ENCODE data around the gene DLX3.
A peak's percentile ranks its signal among the peaks of the same experiment; 100 is the strongest.

Gene DLX3

DNA sequence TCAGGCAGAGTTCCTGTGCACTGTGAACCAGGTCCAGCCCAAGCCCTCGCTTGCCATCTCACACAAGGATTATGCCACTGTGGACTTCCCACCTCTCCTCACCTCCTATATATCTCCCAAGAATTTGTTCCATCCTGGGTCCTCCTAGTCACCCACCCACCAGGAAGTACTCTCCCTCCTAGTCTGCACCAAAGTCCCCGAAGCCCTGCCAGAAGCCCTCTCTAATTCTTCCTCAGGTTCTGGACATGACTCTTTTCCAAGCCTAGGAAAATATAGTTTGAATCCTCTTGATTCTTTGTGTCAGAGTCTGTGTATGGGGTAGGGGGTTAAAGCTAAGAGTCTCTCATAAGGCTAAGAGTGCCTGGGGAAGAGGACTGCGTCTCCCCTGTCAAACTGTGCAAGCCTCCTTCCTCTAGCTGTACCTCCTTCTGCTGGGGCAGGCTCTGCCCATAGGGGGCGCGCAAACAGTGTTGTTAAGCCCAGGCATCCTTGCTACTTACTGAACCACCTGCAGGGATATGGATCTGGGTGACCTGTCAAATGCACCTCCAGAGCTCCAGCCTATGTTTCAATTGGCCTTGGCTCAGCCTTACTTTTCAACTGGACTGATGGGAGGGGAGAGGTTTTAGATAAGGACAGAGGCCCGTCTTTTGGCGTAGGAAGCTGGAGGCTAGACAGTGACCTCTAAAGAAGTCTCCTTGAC, 42.7 kb downstream of the DLX3 start:
- peak; percentile 68 for DNase-seq

GRCh38 chr17:49951362-49952082, 43.5 kb downstream of the DLX3 start:
- no peak for DNase-seq

DNA sequence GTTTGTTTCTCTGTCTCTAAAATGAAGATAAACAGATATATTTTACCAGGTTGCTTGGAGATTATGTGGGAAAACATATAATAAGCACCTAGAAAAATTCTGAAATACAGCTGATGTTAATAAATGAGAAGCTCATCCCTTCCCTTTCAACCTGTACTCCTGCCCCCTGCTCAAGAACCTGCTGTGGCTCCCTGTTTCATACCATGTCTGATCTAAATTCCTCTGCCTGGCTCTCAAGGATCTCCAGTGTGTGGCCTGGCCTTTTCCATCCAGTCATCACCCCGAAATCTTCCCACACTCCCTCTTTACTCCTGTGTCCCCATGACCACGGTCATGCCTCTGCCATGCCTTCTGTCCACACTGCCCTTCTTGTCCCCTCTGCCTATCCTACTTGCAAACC, 45.4 kb downstream of the DLX3 start:
- no peak for DNase-seq

GRCh38 chr17:49946964-49947584, 48.0 kb downstream of the DLX3 start:
- DNase-seq, result no peak

DNA sequence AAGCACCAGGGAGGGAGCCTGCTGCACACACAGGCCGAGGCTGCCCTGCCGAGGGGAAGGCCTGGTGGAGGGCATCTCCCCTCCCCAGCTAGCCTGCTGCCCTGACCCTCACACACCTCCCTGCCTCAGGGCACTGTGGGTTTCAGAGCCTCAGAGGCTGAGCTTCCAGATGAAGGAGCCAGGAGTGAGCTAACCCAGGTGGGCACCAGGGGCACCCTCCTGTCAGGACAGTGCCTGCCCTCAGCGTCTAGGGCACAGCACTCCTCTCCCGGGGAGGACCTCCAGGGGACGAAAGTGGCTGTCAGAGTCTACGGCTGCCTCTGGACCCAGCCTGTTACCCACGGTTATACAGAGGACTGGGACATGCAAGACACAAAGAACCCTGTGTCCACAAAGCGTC, 48.8 kb downstream of the DLX3 start:
- no peak for DNase-seq

GRCh38 chr17:49944273-49944870, 50.7 kb downstream of the DLX3 start:
- no peak for DNase-seq

DNA sequence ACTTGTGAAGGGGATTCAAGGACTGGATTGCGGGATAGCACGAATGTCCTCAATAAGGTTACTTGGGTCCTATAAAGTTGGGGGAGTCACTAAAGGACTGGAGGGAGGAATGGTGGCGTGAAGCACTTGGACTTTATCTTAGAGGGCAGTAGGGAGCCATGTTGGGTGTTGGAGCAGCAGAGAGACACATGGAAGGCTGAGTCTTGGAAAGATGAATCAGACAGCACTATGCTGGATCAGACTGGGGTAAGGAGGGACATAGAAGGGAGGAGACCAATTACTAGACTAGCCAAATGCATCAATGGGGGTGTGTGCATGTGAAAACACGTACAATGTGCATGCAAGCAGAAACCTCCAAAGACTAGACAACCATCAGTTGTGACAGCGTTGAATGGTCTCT, 52.1 kb downstream of the DLX3 start:
- no peak for DNase-seq

DNA sequence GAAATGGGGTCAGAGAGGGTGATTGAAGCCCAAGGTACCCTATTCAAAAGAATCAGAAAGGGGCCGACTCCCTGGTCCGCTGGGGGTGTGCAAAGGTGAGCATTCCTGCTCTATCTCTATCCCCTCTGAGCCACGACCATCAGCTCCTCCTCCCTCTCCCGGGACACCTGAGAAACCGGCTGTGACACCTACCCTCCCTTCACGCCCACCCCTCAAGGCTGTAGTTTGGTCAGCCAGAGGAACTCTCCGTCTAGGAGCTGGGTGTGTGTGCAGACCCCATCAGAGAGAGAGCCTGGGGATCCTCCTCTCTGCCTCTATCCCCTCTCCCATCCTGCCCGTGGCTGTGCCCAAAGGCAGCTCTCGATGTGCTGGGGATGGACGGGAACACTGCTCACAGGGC, 53.6 kb downstream of the DLX3 start:
- DNase-seq, result no peak
